Spleen (tissue), 7 donors: ENCODE measurements around the gene FBXL4.

ENCODE experiments used
- CTCF ChIP-seq, 11 experiments: fragments of 200-600 bp in 7 of 11; fragments of 450-650 bp in 4 of 11; sonication (generic) in 4 of 11; IDR thresholded peaks in 8 of 11; conservative IDR thresholded peaks in 3 of 11; 1 replicate in 7 of 11; 2 replicates in 4 of 11; pipeline versions ENCODE4 v1.4.0 to v1.8.0; 2016 to 2021; ENCODE audit warnings: antibody characterized with exemption in 11 of 11, inconsistent platforms in 4 of 11, mild to moderate bottlenecking in 1 of 11
- POLR2A ChIP-seq, 3 donors: fragments of 450-650 bp; IDR thresholded peaks; one replicate each; pipeline ENCODE4 v1.5.1; 2017; ENCODE audit warnings: antibody characterized with exemption in 3 of 3, mild to moderate bottlenecking in 1 of 3
- POLR2AphosphoS5 ChIP-seq, 3 donors: sonication (generic); formaldehyde crosslinking; IDR thresholded peaks; one replicate each; pipeline ENCODE4 v1.5.1; 2017; ENCODE audit warnings: antibody characterized with exemption in 3 of 3
- donor health status: DM: no; HTN: no; CAD: no; lungs with moderate emphysema.
- donor health status: DM: no; HTN: no; CAD: no.
- donor health status: DM: no; HTN: no; CAD: no.

GRCh38 chr6:98875375-98875774 is 72.4 kb downstream of the FBXL4 start:
- TF ChIP-seq CTCF (IDR thresholded peaks at IDR 0.05 in 8 of 11, conservative IDR thresholded peaks at IDR 0.05 in 3 of 11) (no peak), POLR2A (IDR thresholded peaks at IDR 0.05) (no peak), POLR2AphosphoS5 (IDR thresholded peaks at IDR 0.05) (no peak)
